ENCODE results near the gene SRP68.
"Not testable (repeated sequence)": the region's sequence is repeated elsewhere in the genome, so short reads cannot be mapped to it uniquely, and the experiment has no call there.

DNA sequence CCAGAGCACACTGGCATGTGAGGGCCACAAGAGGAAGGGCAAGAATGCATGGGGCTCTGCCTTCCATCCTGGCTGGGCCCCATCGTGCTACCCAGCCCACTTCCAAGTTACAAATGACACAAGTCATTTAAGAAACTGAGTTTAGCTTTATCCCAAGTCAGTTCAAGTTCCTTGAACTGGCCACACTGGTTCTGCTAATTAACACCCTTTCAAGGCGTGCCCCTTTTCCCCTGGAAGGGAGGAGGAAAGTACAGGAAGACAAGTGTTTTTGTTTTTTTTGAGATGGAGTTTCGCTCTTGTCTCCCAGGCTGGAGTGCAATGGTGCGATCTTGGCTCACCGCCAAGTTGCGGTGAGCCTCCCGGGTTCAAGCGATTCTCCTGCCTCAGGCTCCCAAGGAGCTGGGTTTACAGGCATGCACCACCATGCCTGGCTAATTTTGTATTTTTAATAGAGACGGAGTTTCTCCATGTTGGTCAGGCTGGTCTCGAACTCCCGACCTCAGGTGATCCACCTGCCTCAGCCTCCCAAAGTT lies 27.8 kb downstream of the SRP68 start:
- TF ChIP-seq EZH2 (IDR thresholded peaks at IDR 0.05; ENCODE audit: borderline replicate concordance, low read length): not testable (repeated sequence)
- TF ChIP-seq, protein P1, sequence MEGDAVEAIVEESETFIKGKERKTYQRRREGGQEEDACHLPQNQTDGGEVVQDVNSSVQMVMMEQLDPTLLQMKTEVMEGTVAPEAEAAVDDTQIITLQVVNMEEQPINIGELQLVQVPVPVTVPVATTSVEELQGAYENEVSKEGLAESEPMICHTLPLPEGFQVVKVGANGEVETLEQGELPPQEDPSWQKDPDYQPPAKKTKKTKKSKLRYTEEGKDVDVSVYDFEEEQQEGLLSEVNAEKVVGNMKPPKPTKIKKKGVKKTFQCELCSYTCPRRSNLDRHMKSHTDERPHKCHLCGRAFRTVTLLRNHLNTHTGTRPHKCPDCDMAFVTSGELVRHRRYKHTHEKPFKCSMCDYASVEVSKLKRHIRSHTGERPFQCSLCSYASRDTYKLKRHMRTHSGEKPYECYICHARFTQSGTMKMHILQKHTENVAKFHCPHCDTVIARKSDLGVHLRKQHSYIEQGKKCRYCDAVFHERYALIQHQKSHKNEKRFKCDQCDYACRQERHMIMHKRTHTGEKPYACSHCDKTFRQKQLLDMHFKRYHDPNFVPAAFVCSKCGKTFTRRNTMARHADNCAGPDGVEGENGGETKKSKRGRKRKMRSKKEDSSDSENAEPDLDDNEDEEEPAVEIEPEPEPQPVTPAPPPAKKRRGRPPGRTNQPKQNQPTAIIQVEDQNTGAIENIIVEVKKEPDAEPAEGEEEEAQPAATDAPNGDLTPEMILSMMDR (IDR thresholded peaks at IDR 0.05; ENCODE audit: low read length): not testable (repeated sequence)
